Type B pancreatic cell (in vitro differentiated cells): ENCODE data around the gene FSTL3. TPM values are rescaled to one million over a fixed set of nuclear protein-coding genes. Genes with fewer than 3 reads are reported as not detected.
"Not testable (repeated sequence)": the region's sequence is repeated elsewhere in the genome, so short reads cannot be mapped to it uniquely, and the experiment has no call there.

Experiments
- DNase-seq: peaks from one replicate; pipeline ENCODE4 v3.0.0; 2021; ENCODE audit warnings: mixed read lengths; ENCODE audit not compliant: unreplicated experiment; ENCODE audit errors: extremely low spot score
- H3K27ac Mint-ChIP-seq: 2 replicates; pipeline ENCODE4 v1.8.0; 2021; ENCODE audit warnings: mild to moderate bottlenecking, mixed read lengths
- H3K27me3 Mint-ChIP-seq: 2 replicates; pipeline ENCODE4 v1.8.0; 2021; ENCODE audit warnings: mixed read lengths
- H3K36me3 Mint-ChIP-seq: 2 replicates; pipeline ENCODE4 v1.8.0; 2021; ENCODE audit warnings: mixed read lengths
- H3K4me1 Mint-ChIP-seq: one replicate; pipeline ENCODE4 v1.8.0; 2021; ENCODE audit warnings: mixed read lengths; ENCODE audit not compliant: unreplicated experiment
- H3K4me3 Mint-ChIP-seq: 2 replicates; pipeline ENCODE4 v1.8.0; 2021; ENCODE audit warnings: mild to moderate bottlenecking, mixed read lengths
- H3K9me3 Mint-ChIP-seq: 2 replicates; pipeline ENCODE4 v1.8.0; 2021; ENCODE audit warnings: mixed read lengths
- total RNA-seq: library from RNA; stranded (reverse); gene quantifications from 2 replicates; pipeline ENCODE4 v1.2.1, GENCODE V29; 2021; ENCODE audit warnings: low replicate concordance
- TF ChIP-seq, protein P1 (sequence below): fragments of 200-600 bp; sonication (generic); conservative IDR thresholded peaks from 2 replicates; pipeline ENCODE4 v1.5.0; 2021; ENCODE audit warnings: antibody characterized with exemption, mild to moderate bottlenecking

FSTL3 gene
- total RNA-seq, 1 donor from 2014 or later: 11.0 TPM

DNA sequence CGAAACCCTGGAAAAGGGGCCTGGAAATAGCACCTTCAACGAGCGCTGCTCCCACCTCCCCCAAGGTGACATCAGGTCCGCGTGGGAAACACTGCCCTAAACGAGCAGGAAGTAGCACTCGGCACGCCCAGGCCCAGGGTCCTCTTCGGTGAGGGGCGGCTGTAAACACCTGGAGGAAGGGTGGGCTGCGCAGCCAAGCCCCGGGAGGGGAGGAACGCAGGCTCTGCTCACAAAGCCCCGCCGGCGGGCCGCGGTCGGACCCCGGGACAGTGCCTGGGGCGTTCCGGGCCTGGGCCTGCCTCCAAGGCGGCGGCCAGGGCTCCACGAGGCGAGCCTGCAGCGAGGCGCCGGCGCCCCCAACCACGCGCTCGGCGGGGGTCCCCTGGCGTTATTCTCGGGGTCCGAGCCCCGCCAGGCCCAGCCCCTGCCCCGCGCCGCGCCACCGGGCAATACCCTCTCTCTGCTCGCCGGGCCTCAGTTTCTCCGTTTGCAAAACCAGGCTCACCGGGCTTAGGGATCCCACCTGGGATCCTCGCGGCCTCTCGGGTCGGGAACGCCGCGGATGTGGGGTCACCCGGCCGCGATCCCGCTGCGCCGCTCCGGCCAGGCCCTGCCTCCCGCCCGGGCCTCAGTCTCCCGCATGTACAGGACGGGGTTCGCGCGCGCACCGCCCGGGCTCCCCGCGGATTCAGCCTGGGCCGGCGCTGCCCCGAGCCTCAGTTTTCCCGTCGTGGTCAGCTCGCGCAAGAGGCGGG lies 13.8 kb upstream of the FSTL3 start:
- Mint-ChIP-seq H3K27ac (peak overlapping the region; percentile 89), H3K27me3 (no peaks in the 10 kb centered on the region), H3K9me3 (no peaks in the 10 kb centered on the region), H3K4me1 (peaks cover 14% of the 10 kb centered on the region), H3K4me3 (peak overlapping the region; percentile 87), H3K36me3 (no peaks in the 10 kb centered on the region)
- DNase-seq: no peak
- TF ChIP-seq, protein P1, sequence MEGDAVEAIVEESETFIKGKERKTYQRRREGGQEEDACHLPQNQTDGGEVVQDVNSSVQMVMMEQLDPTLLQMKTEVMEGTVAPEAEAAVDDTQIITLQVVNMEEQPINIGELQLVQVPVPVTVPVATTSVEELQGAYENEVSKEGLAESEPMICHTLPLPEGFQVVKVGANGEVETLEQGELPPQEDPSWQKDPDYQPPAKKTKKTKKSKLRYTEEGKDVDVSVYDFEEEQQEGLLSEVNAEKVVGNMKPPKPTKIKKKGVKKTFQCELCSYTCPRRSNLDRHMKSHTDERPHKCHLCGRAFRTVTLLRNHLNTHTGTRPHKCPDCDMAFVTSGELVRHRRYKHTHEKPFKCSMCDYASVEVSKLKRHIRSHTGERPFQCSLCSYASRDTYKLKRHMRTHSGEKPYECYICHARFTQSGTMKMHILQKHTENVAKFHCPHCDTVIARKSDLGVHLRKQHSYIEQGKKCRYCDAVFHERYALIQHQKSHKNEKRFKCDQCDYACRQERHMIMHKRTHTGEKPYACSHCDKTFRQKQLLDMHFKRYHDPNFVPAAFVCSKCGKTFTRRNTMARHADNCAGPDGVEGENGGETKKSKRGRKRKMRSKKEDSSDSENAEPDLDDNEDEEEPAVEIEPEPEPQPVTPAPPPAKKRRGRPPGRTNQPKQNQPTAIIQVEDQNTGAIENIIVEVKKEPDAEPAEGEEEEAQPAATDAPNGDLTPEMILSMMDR: no peak

DNA sequence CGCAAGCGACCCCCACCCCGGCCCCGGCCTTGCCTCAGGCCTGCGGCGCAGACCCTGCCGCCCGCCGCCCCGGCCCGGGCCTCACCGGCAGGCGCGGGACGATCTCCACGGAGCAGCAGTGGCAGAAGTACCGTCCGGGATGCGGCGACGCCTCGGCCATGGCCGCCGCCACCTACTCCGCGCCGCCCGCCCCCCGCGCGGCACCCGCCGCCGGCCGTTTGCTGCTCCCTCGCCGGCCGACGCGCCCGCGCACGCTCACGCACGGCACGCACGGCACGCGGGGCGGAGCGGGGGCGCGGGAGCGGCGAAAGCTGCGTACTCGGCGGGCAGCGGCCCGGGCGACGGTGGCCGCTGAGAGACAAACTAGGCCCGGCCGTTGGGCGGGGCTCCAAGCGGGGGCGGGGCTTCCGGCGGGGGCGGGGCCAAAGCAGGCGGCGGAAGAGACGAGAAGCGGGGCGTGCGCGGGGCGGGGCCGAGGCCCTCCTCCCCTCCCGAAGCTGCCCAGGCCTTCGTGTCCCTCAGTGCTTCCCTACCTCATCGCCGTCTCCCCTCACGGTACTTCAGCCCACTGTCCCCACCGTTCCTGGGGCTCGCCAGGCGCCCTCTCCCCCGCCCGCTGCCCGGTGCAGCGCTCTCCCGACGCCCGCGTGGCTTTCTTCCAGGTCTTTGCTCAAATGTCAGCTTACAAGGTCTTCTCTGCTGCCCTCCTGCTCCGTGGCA lies 13.1 kb upstream of the FSTL3 start, which contains the start of gene RNF126:
TSS of gene RNF126 (minus strand) at position 253 of the 720 bp plus-strand sequence. CDS start at position 160, 93 bp downstream.
- Mint-ChIP-seq H3K27ac (peak within 1 kb of the TSS; percentile 92), H3K4me3 (peak within 1 kb of the TSS; percentile 89), H3K36me3 (no peaks in the 10 kb centered on the region), H3K4me1 (peaks cover 14% of the 10 kb centered on the region), H3K9me3 (no peaks in the 10 kb centered on the region), H3K27me3 (no peaks in the 10 kb centered on the region)
- TF ChIP-seq, protein P1: no peak
- peak; percentile 94 for DNase-seq

DNA sequence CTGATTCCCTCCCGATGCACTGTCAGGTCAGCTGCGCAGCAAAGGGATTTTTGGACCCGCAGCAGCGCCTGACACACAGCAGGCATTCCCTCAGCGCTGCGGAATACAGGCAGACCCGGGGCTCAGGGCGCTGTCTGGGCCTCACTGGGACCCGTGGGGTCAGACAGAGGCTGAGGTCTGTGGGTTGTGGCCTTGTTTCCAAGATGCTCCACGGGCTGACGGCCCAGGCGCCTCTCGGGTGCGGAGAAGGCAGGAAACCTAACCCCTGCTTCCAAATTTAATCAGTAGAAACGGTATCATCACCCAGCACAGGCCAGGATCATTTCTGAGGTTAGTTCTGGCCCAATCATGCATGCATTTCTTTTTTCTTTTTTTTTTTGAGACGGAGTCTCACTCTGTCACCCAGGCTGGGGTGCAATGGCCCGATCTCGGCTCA lies 12.5 kb upstream of the FSTL3 start:
- peak overlapping the region; percentile 89 for H3K4me3 Mint-ChIP-seq
- H3K4me1 Mint-ChIP-seq: peaks cover 14% of the 10 kb centered on the region
- peak overlapping the region; percentile 92 for H3K27ac Mint-ChIP-seq
- DNase-seq: no peak
- no peaks in the 10 kb centered on the region for H3K36me3 Mint-ChIP-seq
- H3K9me3 Mint-ChIP-seq: no peaks in the 10 kb centered on the region
- TF ChIP-seq, protein P1: no peak
- no peaks in the 10 kb centered on the region for H3K27me3 Mint-ChIP-seq

DNA sequence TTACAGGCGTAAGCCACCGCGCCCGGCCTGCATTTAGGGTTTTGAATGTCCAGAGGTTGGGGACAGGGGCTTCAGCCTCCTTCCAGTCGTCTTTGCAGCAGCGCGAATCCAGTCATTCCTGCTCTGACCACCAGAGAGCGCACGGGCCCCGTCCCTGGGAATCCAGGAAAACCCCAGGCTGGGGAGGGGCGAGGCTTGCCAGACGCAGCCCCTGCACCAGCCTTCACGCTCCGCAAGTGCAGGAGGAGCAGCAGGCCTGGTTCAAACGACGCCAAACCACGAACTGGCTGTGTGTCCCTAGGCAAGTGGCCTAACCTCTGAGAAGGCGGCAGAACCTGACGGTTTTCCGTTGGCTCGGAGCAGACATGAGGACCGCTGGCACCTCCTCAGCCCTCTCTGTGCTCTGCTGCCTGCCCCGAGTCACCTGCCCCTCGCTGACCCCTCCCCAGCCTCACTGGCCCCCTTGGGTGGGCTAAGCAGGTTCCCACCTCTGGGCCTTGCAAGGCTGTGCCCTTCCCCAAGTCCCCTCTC lies 11.2 kb upstream of the FSTL3 start:
- Mint-ChIP-seq H3K27ac (peak overlapping the region; percentile 87), H3K36me3 (no peaks in the 10 kb centered on the region), H3K4me3 (peak overlapping the region; percentile 83), H3K9me3 (no peaks in the 10 kb centered on the region), H3K4me1 (peaks cover 14% of the 10 kb centered on the region), H3K27me3 (no peaks in the 10 kb centered on the region)
- DNase-seq: peak; percentile 93
- TF ChIP-seq, protein P1: peak; percentile 97

DNA sequence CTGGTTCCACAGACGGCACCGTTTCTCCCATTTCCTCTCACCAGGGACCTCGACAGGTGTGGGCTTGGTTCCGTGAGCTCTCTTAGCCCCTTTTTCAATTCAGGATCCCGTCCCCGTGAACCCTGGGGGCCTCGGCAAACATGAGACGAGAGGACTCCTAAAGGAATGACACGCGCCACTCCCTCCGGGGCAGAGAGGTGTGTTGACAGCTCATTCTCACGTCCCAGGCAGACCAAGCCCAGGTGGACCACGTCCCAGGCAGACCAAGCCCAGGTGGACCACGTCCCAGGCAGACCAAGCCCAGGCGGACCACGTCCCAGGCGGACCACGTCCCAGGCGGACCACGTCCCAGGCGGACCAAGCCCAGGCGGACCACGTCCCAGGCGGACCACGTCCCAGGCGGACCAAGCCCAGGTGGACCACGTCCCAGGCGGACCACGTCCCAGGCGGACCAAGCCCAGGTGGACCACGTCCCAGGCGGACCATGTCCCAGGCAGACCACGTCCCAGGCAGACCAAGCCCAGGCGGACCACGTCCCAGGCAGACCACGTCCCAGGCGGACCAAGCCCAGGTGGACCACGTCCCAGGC lies 9.1 kb upstream of the FSTL3 start:
- H3K27me3 Mint-ChIP-seq, H3K4me1 Mint-ChIP-seq, H3K9me3 Mint-ChIP-seq, H3K27ac Mint-ChIP-seq, H3K36me3 Mint-ChIP-seq, H3K4me3 Mint-ChIP-seq, DNase-seq: not testable (repeated sequence)

DNA sequence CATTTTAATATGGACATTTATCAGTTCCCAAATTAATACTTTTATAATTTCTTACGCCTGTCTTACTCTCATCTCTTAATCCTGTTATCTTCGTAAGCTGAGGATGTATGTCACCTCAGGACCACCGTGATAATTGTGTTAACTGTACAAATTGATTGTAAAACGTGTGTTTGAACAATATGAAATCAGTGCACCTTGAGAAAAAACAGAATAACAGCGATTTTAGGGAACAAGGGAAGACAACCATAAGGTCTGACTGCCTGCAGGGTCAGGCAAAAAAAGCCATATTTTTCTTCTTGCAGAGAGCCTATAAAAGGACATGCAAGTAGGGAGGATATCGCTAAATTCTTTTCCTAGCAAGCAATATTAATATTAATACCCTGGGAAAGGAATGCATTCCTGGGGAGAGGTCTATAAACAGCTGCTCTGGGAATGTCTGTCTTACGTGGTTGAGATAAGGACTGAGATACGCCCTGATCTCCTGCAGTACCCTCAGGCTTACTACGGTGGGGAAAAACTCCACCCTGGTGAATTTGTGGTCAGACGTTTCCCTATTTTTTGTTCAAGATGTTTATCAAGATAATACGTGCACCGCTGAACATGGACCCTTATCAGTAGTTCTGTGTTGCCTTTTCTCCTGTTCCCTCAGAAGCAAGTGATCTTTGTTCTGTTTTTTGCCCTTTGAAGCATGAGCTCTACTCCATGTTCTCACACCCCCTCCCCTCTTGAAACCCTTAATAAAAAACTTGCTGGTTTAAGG lies 7.3 kb upstream of the FSTL3 start:
- DNase-seq, H3K27me3 Mint-ChIP-seq, H3K27ac Mint-ChIP-seq, H3K4me1 Mint-ChIP-seq, H3K9me3 Mint-ChIP-seq, H3K4me3 Mint-ChIP-seq, H3K36me3 Mint-ChIP-seq: not testable (repeated sequence)
